Ureter (tissue), 1 donor: ENCODE data around the gene RNF34. TPM values are rescaled to one million over a fixed set of nuclear protein-coding genes. Genes with fewer than 3 reads are reported as not detected.
"Not testable (repeated sequence)": the region's sequence is repeated elsewhere in the genome, so short reads cannot be mapped to it uniquely, and the experiment has no call there.

Experiments
- DNase-seq: peaks from one replicate; pipeline ENCODE4 v3.0.0-alpha.2; 2020; ENCODE audit warnings: low spot score
- total RNA-seq: library from RNA; stranded (reverse); gene quantifications from one replicate; pipeline ENCODE4 v1.2.4, GENCODE V29; 2023
- donor health status: DM: yes; HTN: yes; CAD: no.

Gene RNF34
- total RNA-seq: 63.9 TPM

DNA sequence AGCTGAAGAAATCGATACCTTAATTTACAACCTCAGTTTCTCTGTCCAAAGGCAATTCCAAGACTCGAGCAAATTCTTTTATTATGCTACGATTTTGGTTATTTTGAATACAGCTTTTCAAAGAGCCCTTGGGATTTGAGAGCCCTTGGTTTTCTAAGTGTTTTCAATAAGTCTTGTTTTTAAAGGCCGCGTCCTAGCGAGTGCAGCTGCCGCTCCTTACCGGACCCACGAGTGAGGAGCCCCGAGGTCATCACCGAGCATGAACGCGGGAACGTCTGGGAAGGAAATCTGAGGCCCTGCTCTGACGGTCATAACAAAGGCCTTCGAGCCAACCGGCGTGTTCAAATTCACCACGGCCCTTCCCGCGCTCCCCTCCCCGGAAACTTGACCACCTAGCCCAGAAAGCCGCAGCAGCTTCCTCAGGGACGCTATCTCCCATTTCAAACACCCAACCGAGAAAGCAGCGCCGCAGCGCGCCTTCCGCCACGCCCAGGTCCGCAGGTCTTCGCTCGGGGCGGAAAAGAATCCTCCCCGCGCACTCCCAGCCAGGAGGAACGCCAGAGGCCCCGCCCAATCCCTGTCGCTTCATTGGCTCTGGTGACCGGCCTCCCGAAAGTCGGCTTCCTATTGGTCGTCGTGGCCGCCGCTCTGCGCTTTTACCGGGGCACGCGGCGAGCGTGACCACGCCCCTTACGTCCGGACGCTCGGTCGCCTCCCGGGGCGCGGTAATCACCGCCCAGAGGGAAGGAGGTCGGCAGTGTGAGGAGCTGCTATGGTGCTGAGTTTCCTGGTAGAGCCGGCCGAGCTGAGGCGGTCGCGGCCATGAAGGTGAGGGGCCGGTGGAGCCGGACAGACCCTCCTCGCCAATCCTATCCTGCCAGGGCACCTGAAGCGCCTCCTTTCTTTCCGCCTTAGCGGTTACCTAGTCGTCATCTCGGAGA, at the start of gene RNF34:
TSS of gene RNF34 (plus strand) at position 728 of the 941 bp plus-strand sequence. CDS start at position 823, 95 bp downstream.
- peak; percentile 99 for DNase-seq

DNA sequence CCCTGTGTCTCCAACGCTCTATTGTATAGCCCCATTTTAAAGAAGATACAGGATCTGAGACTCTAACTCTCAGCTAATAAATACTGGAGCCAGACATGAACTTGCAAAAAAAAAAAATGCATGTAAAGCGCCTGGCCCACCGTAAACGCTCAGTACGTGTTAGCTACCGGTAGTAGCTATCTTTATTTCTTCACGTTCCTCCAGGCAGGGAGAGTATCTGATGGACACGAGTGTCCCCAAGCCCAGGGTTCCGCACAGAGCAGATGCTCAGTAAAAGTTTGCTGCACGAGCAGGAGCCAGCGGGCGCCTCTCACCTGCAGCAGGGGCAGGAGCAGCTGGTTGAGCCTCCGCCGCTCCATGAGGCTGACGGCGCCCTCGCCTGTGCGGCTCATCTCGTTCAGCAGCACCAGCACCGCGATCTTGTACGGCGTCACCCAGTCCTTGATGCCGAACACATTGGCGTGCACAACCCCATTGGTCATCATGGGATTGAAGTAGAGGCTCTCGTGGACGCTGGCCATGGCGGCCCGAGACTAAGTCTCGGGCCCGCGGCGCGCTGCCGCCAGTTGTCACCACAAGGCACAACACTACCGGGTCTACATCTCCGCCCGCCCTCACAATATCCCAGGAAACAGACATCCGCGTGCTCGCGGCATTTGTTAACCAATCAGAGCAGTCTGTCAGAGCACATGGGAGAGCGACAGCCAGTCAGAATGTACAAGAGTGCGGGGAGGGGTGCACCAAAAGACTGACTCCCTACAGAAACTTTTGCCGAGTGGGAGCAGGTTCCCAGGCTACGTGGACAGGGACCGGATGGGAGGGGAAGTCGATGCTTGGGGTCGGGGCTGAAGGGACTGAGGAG, 47.9 kb upstream of the RNF34 start, which contains the start of gene ANAPC5:
TSS of gene ANAPC5 (minus strand) at position 592 of the 862 bp plus-strand sequence. CDS start at position 521, 71 bp downstream.
- peak; percentile 96 for DNase-seq

GRCh38 chr12:121352682-121353018, 47.3 kb upstream of the RNF34 start:
- DNase-seq: no peak

GRCh38 chr12:121355818-121356217, 44.1 kb upstream of the RNF34 start:
- DNase-seq: no peak

DNA sequence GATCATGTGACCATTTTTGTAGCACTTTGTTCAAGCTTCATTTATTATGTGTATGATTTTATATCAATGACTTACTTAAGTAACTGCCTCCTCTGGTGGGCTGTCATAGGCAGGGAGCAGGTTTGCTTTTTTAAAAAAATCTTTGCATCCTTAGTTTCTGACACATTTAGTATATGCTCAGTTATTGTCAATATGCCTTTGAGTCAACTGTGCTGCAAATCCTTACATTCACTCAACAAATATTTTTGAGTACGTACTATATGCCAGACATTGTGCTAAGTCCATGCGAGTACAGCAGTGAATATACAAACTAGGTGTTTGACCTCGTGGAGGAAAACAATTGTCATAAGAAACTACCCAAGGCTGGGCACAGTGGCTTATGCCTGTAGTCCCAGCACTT, 43.3 kb upstream of the RNF34 start:
- DNase-seq: no peak

DNA sequence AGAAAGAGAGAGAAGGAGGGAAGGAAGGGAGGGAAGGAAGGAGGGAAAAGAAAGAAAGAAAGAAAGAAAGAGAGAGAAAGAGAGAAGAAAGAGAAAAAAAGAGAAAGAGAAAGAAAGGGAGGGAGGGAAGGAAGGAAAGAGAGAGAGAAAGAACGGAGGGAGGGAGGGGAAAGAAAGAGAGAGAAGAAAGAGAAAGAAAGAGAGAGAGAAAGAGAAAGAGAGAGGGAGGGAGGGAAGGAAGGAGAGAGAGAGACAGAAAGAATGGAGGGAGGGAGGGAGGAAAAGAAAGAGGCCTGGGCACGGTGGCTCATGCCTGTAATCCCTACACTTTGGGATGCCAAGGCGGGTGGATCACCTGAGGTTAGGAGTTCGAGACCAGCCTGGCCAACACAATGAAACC, 42.6 kb upstream of the RNF34 start:
- DNase-seq: no peak

- DNase-seq: no peak
Measured at GRCh38 chr12:121358073-121358472, 41.8 kb upstream of the RNF34 start.

- DNase-seq: no peak
Measured at GRCh38 chr12:121364683-121365121, 35.2 kb upstream of the RNF34 start.

GRCh38 chr12:121365416-121366062, 34.4 kb upstream of the RNF34 start:
- DNase-seq: no peak

GRCh38 chr12:121366063-121366459, 33.9 kb upstream of the RNF34 start:
- no peak for DNase-seq

DNA sequence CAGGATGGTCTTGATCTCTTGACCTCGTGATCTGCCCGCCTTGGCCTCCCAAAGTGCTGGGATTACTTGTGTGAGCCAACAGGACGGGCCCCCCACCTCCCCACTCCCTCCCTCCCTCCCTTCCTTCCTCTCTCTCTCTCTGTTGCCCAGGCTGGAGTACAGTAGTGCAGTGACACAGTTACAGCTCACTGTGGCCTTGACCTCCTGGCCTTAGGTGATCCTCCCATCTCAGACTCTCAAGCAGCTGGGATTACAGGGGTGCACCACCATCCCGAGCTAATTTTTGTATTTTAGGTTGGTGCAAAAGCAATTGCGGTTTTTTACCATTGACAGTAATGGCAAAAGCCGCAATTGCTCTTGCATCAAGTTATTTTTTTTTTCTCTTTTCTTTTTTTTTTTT, 28.5 kb upstream of the RNF34 start:
- no peak for DNase-seq

- no peak for DNase-seq
Measured at GRCh38 chr12:121373755-121374154, 26.2 kb upstream of the RNF34 start.

- not testable (repeated sequence) for DNase-seq
Measured at GRCh38 chr12:121374336-121374735, 25.6 kb upstream of the RNF34 start.

- not testable (repeated sequence) for DNase-seq
Measured at GRCh38 chr12:121374945-121375584, 24.9 kb upstream of the RNF34 start.

- DNase-seq: no peak
Measured at GRCh38 chr12:121376754-121377697, 22.9 kb upstream of the RNF34 start.

- DNase-seq: no peak
Measured at GRCh38 chr12:121378736-121379135, 21.2 kb upstream of the RNF34 start.

GRCh38 chr12:121379945-121380344, 20.0 kb upstream of the RNF34 start:
- DNase-seq: no peak

DNA sequence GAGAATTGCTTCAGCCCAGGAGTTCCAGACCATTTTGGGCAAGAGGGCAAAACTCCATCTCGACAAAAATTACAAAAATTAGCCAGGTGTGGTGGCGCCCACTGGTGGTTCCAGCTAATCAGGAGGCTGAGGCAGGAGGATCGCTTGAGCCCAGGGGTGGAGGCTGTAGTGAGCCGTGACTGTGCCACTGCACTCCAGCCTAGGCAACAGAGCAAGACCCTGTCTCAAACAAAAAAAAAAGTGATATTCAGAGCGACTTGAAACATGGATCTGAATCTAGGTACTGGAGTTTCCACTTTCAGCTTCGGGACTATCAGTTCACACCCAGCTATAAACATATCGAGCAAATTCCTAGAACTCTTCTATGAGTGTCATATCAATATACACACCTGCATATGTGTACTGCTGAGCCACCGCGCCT, 16.3 kb upstream of the RNF34 start:
- no peak for DNase-seq

DNA sequence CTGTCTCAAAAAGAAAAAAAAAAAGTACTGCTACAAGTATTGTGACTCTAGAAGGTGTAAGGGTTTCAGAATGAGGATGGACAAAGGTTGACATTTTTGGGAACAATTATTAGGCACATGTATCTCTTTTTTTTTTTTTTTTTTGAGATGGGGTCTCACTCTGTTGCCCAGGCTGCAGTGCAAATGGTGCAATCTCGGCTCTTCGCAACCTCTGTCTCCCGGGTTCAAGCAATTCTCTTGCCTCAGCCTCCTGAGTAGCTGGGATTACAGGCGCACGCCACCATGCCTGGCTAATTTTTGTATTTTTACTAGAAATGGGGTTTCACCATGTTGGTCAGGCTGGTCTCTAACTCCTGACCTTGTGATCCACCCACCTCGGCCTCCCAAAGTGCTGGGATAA, 15.0 kb upstream of the RNF34 start:
- DNase-seq: not testable (repeated sequence)

- no peak for DNase-seq
Measured at GRCh38 chr12:121388421-121388981, 11.4 kb upstream of the RNF34 start.
